PC-9 (cell line): Measurements from ENCODE around the gene TPX2. TPM values are rescaled to one million over a fixed set of nuclear protein-coding genes. Genes with fewer than 3 reads are reported as not detected.
A peak's percentile ranks its signal among the peaks of the same experiment; 100 is the strongest.

Experiments
- BruUV-seq: library from RNA; stranded (reverse); fragments of 400-500 nt; replicated peaks from 2 replicates; lab custom pipeline; 2021; lab: Mats Ljungman, UMichigan
- CTCF ChIA-PET: fragments of 300-600 bp; sonication (Branson Sonifier 250); formaldehyde crosslinking; loops from one replicate; lab custom pipeline; 2022; ENCODE audit warnings: antibody characterized with exemption; lab: Charles Lee
- POLR2A ChIA-PET: fragments of 300-600 bp; sonication (Branson Sonifier 250); formaldehyde crosslinking; loops from one replicate; lab custom pipeline; 2022; ENCODE audit warnings: antibody characterized with exemption; ENCODE audit not compliant: unreplicated experiment; lab: Charles Lee
- DNase-seq, 2 experiments: peaks; one replicate each; pipeline versions ENCODE4 v3.0.0 to v3.0.0-alpha.2; 2015 to 2022; ENCODE audit warnings: mixed read lengths in 1 of 2
- H2AFZ ChIP-seq: fragments of 200-600 bp; sonication (generic); 2 replicates; pipeline ENCODE4 v1.8.1; 2017; ENCODE audit warnings: antibody characterized with exemption
- H3F3A ChIP-seq: fragments of 200-600 bp; sonication (generic); 2 replicates; pipeline ENCODE4 v1.8.1; 2017; ENCODE audit warnings: antibody characterized with exemption, mild to moderate bottlenecking, low read depth; ENCODE audit not compliant: insufficient read depth
- H3K27ac ChIP-seq: fragments of 200-600 bp; sonication (generic); 2 replicates; pipeline ENCODE4 v1.6.1; 2016; ENCODE audit warnings: mixed run types
- H3K27me3 ChIP-seq: fragments of 200-600 bp; sonication (generic); 2 replicates; pipeline ENCODE4 v1.6.1; 2016; ENCODE audit warnings: low read depth, mixed run types; ENCODE audit not compliant: insufficient read depth
- H3K36me3 ChIP-seq: fragments of 200-600 bp; sonication (generic); 2 replicates; pipeline ENCODE4 v1.6.1; 2016; ENCODE audit warnings: low read depth, mixed run types
- H3K4me1 ChIP-seq: fragments of 200-600 bp; sonication (generic); replicated peaks from 2 replicates; pipeline ENCODE4 v1.6.1; 2016; ENCODE audit warnings: mixed run types; ENCODE audit not compliant: insufficient read depth
- H3K4me2 ChIP-seq: fragments of 200-600 bp; sonication (generic); 2 replicates; pipeline ENCODE4 v1.6.1; 2017; ENCODE audit warnings: mixed run types
- H3K4me3 ChIP-seq: fragments of 200-600 bp; sonication (generic); 2 replicates; pipeline ENCODE4 v1.6.1; 2016; ENCODE audit warnings: mixed run types
- H3K79me2 ChIP-seq: fragments of 200-600 bp; sonication (generic); 2 replicates; pipeline ENCODE4 v1.6.1; 2017; ENCODE audit warnings: low read depth, mixed run types
- H3K9me2 ChIP-seq: fragments of 200-600 bp; sonication (generic); 2 replicates; pipeline ENCODE4 v1.8.1; 2017; ENCODE audit warnings: mild to moderate bottlenecking; ENCODE audit not compliant: insufficient read depth
- H3K9me3 ChIP-seq: fragments of 200-600 bp; sonication (generic); 2 replicates; pipeline ENCODE4 v1.8.1; 2016; ENCODE audit warnings: low read depth; ENCODE audit not compliant: insufficient read depth
- H4K20me1 ChIP-seq: fragments of 200-600 bp; sonication (generic); 2 replicates; pipeline ENCODE4 v1.8.1; 2017; ENCODE audit not compliant: insufficient read depth
- EZH2 ChIP-seq: fragments of 200-600 bp; sonication (generic); IDR thresholded peaks from 2 replicates; pipeline ENCODE4 v1.8.0; 2017; ENCODE audit warnings: antibody characterized with exemption, low read depth
- intact Hi-C: fragments of 100-400 bp; cut with micrococcal nuclease; formaldehyde crosslinking; loops from one replicate; pipeline ENCODE4 v1.10.0; 2022; ENCODE audit not compliant: unreplicated experiment
- total RNA-seq: library from RNA; stranded (reverse); gene quantifications from 2 replicates; pipeline ENCODE4 v1.2.3, GENCODE V29; 2021
- TF ChIP-seq, protein P1 (sequence below): fragments of 200-600 bp; sonication (generic); conservative IDR thresholded peaks from 2 replicates; pipeline ENCODE4 v1.6.1; 2017; ENCODE audit warnings: mixed run types, antibody characterized with exemption, mild to moderate bottlenecking, moderate library complexity

TPX2 gene
- total RNA-seq, 1 experiment from 2014 or later = 164 TPM

GRCh38 chr20:31691646-31692275 is 47.3 kb upstream of the TPX2 start:
- peaks cover 48% of the 10 kb centered on the region for H3K4me1 ChIP-seq
- H4K20me1 ChIP-seq = no peaks in the 10 kb centered on the region; the same call in 1 of the 2 replicates
- no peak overlapping the region for H3K4me2 ChIP-seq
- no peak overlapping the region for H3K4me3 ChIP-seq
- TF ChIP-seq EZH2 = no peak
- TF ChIP-seq, protein P1, sequence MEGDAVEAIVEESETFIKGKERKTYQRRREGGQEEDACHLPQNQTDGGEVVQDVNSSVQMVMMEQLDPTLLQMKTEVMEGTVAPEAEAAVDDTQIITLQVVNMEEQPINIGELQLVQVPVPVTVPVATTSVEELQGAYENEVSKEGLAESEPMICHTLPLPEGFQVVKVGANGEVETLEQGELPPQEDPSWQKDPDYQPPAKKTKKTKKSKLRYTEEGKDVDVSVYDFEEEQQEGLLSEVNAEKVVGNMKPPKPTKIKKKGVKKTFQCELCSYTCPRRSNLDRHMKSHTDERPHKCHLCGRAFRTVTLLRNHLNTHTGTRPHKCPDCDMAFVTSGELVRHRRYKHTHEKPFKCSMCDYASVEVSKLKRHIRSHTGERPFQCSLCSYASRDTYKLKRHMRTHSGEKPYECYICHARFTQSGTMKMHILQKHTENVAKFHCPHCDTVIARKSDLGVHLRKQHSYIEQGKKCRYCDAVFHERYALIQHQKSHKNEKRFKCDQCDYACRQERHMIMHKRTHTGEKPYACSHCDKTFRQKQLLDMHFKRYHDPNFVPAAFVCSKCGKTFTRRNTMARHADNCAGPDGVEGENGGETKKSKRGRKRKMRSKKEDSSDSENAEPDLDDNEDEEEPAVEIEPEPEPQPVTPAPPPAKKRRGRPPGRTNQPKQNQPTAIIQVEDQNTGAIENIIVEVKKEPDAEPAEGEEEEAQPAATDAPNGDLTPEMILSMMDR = no peak
- H3K27ac ChIP-seq = peak overlapping the region; percentile 8; the same call in 1 of the 2 replicates
- BruUV-seq = no TSS peak
- no peak for DNase-seq
- ChIA-PET CTCF (interaction anchor here (0.6 to 0.7 kb wide), 2 partner anchors 135 to 161 kb away, joined by 7 to 13 read pairs; no protein-coding TSS in a partner anchor), POLR2A (no interaction called here)
- peaks cover 53% of the 10 kb centered on the region for H3K36me3 ChIP-seq
- H3K9me2 ChIP-seq = no peaks in the 10 kb centered on the region
- H2AFZ ChIP-seq = no peak overlapping the region
- H3K27me3 ChIP-seq = no peaks in the 10 kb centered on the region
- H3K79me2 ChIP-seq = peaks cover 91% of the 10 kb centered on the region
- H3F3A ChIP-seq = peaks cover 57% of the 10 kb centered on the region
- no peaks in the 10 kb centered on the region for H3K9me3 ChIP-seq
- intact Hi-C loops = no loop called here

GRCh38 chr20:31693402-31693801 is 45.7 kb upstream of the TPX2 start:
- Histone ChIP-seq H3K27me3 (no peaks in the 10 kb centered on the region), H3F3A (peaks cover 63% of the 10 kb centered on the region), H3K9me3 (no peaks in the 10 kb centered on the region), H2AFZ (no peak overlapping the region), H3K36me3 (peaks cover 54% of the 10 kb centered on the region), H3K79me2 (peaks cover 91% of the 10 kb centered on the region), H3K9me2 (no peaks in the 10 kb centered on the region), H3K4me1 (peaks cover 65% of the 10 kb centered on the region), H4K20me1 (no peaks in the 10 kb centered on the region), H3K4me2 (peak overlapping the region; percentile 60), H3K4me3 (no peak overlapping the region), H3K27ac (peak overlapping the region; percentile 95)
- TF ChIP-seq, protein P1 = no peak
- TF ChIP-seq EZH2 = no peak
- no peak for DNase-seq
- CTCF ChIA-PET = interaction anchor here (0.6 kb wide), 1 partner anchor 11 kb away, joined by 3 read pairs; no protein-coding TSS in a partner anchor
- intact Hi-C loops = no loop called here
- no TSS peak for BruUV-seq
- POLR2A ChIA-PET = interaction anchor here (0.5 kb wide), 1 partner anchor 8 kb away, joined by 8 read pairs; no protein-coding TSS in a partner anchor

- H3K9me2 ChIP-seq = no peaks in the 10 kb centered on the region
- no peak for DNase-seq
- H3F3A ChIP-seq = peaks cover 70% of the 10 kb centered on the region
- peak overlapping the region; percentile 95 for H3K27ac ChIP-seq
- peaks cover 92% of the 10 kb centered on the region for H3K79me2 ChIP-seq
- H3K4me2 ChIP-seq = peak overlapping the region; percentile 60
- POLR2A ChIA-PET = interaction anchor here (0.5 kb wide), 1 partner anchor 121 kb away, joined by 8 read pairs; no protein-coding TSS in a partner anchor
- intact Hi-C loops = no loop called here
- CTCF ChIA-PET = interaction anchor here (2.6 kb wide), 1 partner anchor 29 kb away, joined by 14 read pairs; the partner anchor contains the start of gene BCL2L1
- H4K20me1 ChIP-seq = no peaks in the 10 kb centered on the region
- BruUV-seq = no TSS peak
- no peaks in the 10 kb centered on the region for H3K27me3 ChIP-seq
- H3K9me3 ChIP-seq = no peaks in the 10 kb centered on the region
- H3K4me1 ChIP-seq = peaks cover 72% of the 10 kb centered on the region
- no peak for TF ChIP-seq EZH2
- TF ChIP-seq, protein P1 = no peak
- peaks cover 55% of the 10 kb centered on the region for H3K36me3 ChIP-seq
- no peak overlapping the region for H3K4me3 ChIP-seq
- H2AFZ ChIP-seq = no peak overlapping the region
These were observed 45.0 kb upstream of the TPX2 start for GRCh38 chr20:31693987-31694661.
